ENCODE data around the gene RPL34.

Gene RPL34

DNA sequence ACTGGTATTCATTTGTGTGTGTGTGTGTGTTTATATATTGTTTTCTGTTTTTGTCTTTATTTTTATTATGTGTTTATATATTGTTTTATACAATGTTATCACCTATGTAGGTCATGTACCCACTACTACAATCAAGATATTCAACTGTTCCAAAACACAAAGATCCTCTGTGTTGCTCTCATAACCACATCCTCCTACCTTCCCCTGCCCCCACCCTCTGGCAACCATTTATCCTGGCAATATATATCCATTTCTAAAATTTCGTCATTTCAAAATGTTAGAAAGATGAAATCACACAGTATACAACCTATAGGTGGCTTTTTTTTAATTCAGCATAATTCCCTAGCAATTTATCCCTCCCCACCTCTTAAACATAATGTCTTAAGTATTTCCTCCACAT is 18.8 kb upstream of the RPL34 start:
- H3K4me3 ChIP-seq (ENCODE audit: low read depth, low read length), result no peak overlapping the region
- TF ChIP-seq MYC (IDR thresholded peaks at IDR 0.05; ENCODE audit: low read depth, low read length), result no peak
- TF ChIP-seq MAX (IDR thresholded peaks at IDR 0.05; ENCODE audit: low read depth, low read length), result no peak
- no peak for TF ChIP-seq POLR2A (IDR thresholded peaks at IDR 0.05; ENCODE audit: extremely low read depth, insufficient read length)
- TF ChIP-seq CTCF (IDR thresholded peaks at IDR 0.05; ENCODE audit: low read depth, low read length), result no peak
- DNase-seq (ENCODE audit: low read depth), result no peak

DNA sequence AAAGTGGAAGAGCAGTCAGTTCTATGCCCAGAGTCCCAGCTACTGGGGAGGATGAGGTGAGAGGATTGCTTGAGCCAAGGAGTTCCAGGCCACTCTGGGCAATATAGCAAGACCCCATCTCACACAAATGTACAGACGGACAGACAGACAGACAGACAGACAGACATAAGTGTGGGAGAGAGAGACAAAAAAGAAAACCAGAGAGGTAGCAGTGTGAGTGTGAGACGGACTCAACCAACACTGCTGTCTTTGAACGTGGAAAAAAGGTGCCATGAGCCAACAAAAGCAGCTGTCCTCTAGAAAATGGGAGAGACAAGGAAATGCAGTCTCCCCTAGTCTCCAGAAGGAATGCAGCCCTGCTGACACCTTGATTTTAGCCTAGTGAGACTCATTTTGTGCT is 18.2 kb upstream of the RPL34 start:
- no peak for DNase-seq (ENCODE audit: low read depth)
- no peak overlapping the region for H3K4me3 ChIP-seq (ENCODE audit: low read depth, low read length)
- no peak for TF ChIP-seq CTCF (IDR thresholded peaks at IDR 0.05; ENCODE audit: low read depth, low read length)
- TF ChIP-seq MYC (IDR thresholded peaks at IDR 0.05; ENCODE audit: low read depth, low read length), result no peak
- TF ChIP-seq MAX (IDR thresholded peaks at IDR 0.05; ENCODE audit: low read depth, low read length), result no peak
- TF ChIP-seq POLR2A (IDR thresholded peaks at IDR 0.05; ENCODE audit: extremely low read depth, insufficient read length), result no peak

- no peak for TF ChIP-seq POLR2A (IDR thresholded peaks at IDR 0.05; ENCODE audit: extremely low read depth, insufficient read length)
- no peak for TF ChIP-seq CTCF (IDR thresholded peaks at IDR 0.05; ENCODE audit: low read depth, low read length)
- TF ChIP-seq MAX (IDR thresholded peaks at IDR 0.05; ENCODE audit: low read depth, low read length), result no peak
- no peak for TF ChIP-seq MYC (IDR thresholded peaks at IDR 0.05; ENCODE audit: low read depth, low read length)
- DNase-seq (ENCODE audit: low read depth), result no peak
- no peak overlapping the region for H3K4me3 ChIP-seq (ENCODE audit: low read depth, low read length)
Measured at GRCh38 chr4:108607079-108607815, 13.1 kb upstream of the RPL34 start.

- TF ChIP-seq MAX (IDR thresholded peaks at IDR 0.05; ENCODE audit: low read depth, low read length) (no peak), POLR2A (IDR thresholded peaks at IDR 0.05; ENCODE audit: extremely low read depth, insufficient read length) (no peak), CTCF (IDR thresholded peaks at IDR 0.05; ENCODE audit: low read depth, low read length) (no peak), MYC (IDR thresholded peaks at IDR 0.05; ENCODE audit: low read depth, low read length) (no peak)
- DNase-seq (ENCODE audit: low read depth), result no peak
- no peak overlapping the region for H3K4me3 ChIP-seq (ENCODE audit: low read depth, low read length)
Measured at GRCh38 chr4:108611365-108611764, 9.0 kb upstream of the RPL34 start.

- TF ChIP-seq MYC (IDR thresholded peaks at IDR 0.05; ENCODE audit: low read depth, low read length), result no peak
- TF ChIP-seq POLR2A (IDR thresholded peaks at IDR 0.05; ENCODE audit: extremely low read depth, insufficient read length), result no peak
- no peak for TF ChIP-seq CTCF (IDR thresholded peaks at IDR 0.05; ENCODE audit: low read depth, low read length)
- TF ChIP-seq MAX (IDR thresholded peaks at IDR 0.05; ENCODE audit: low read depth, low read length), result no peak
- H3K4me3 ChIP-seq (ENCODE audit: low read depth, low read length), result no peak overlapping the region
- no peak for DNase-seq (ENCODE audit: low read depth)
Measured at GRCh38 chr4:108612365-108612764, 8.0 kb upstream of the RPL34 start.
